Stimulated activated CD4-positive, alpha-beta T cell treated with anti-CD3 and anti-CD28 coated beads, Interleukin-2, amount 100 ng/mL, for 24 hours (primary cell): ENCODE results near the gene GDPD5.
"Not testable (repeated sequence)": the region's sequence is repeated elsewhere in the genome, so short reads cannot be mapped to it uniquely, and the experiment has no call there.

Source experiments
- DNase-seq, 2 donors: peaks; one replicate each; pipeline ENCODE4 v3.0.0-alpha.2; 2020

Gene GDPD5

DNA sequence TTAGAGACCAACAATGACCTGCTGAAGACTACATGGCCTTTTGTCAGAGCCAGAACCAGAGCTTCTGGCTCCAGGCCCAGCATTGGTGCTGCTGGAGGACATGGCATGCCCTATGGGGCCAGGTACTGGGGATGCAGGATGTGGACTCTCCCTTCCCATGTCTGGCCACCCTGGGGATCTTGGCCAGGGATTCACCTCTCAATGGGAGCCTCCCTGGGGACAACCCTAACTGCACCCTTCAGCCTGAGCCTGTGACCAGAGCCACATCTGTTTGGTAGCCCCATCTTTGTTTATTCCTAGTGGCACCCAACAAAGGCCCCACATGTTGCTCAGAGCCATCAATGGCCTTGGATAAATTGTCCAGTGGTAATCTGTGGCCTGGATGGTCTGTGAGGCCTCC is 98.6 kb downstream of the GDPD5 start:
- DNase-seq: no peak

DNA sequence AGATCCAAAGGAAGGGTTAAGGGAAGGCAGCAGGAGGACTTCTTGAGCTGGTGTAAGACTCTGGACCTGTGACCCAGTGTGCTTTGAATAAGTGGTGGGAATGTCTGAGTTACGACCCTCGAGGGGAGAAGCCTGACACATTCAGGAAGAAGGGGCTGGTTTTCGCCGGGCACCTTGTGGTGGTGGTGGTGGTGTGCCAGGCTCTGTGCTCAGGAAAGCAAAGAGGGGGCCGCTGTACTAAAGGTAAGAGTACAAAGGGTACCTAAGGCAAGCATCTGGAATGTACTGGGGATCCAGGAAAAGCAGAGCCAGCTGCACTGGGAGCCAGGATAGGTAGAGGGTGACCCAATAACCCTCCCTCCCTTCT is 99.0 kb downstream of the GDPD5 start:
- no peak for DNase-seq

DNA sequence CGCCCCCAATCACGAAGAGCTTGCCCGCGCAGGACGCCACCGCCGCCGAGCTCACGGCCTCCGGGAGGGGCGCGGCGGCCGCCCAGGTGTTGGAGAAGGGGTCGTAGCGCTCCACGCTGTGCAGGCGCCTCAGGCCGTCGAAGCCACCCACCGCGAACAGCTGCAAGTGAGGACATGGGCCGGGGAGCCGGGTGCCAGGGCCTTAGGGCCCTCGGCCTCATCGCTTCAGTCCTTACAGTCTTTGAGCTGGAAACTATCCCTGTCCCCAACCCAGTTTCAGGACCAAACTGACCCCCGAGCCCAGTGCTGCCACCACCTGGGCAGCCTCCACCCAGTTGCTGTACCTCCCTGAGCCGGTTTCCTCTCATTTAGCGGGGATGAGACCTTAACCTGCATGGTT is 100.3 kb downstream of the GDPD5 start:
- no peak for DNase-seq

DNA sequence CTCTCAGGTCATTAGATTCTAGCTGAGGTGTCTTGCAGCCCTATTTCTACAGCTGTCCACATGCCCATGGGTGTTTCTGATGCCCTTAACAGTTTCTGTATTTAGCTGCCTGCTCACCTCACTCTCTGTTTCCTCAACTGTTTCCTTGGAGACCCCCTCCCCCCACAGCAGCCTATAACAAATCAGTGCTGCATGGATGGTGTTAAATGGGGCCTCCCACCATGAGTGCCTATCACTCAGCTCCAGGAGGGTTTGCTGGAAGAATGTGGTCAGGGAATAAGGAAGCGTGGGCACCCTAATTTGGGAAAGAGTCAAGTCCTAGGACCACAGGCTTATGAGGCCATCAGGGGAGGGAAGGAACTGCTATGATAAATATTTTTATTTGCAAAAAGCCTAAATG is 101.3 kb downstream of the GDPD5 start:
- DNase-seq: no peak

DNA sequence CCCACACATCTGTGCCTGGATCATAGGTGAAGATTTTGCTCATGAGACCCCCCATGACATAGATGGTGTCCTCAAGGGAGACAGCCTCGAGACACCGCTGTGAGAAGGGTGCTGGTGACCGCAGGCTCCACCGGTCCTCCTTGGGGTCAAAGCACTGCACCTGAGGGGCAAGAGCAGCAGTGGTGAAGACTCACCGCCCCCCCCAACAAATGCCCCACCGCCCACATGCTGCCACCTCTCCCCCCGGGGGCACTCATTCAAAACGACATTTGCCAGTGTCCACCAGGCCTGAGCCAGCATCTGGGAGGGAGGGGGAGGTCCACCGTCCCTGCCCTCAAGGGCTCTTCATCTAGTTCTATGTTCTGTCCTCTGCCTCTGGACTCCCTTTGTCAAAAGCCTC is 102.0 kb downstream of the GDPD5 start:
- DNase-seq: no peak

DNA sequence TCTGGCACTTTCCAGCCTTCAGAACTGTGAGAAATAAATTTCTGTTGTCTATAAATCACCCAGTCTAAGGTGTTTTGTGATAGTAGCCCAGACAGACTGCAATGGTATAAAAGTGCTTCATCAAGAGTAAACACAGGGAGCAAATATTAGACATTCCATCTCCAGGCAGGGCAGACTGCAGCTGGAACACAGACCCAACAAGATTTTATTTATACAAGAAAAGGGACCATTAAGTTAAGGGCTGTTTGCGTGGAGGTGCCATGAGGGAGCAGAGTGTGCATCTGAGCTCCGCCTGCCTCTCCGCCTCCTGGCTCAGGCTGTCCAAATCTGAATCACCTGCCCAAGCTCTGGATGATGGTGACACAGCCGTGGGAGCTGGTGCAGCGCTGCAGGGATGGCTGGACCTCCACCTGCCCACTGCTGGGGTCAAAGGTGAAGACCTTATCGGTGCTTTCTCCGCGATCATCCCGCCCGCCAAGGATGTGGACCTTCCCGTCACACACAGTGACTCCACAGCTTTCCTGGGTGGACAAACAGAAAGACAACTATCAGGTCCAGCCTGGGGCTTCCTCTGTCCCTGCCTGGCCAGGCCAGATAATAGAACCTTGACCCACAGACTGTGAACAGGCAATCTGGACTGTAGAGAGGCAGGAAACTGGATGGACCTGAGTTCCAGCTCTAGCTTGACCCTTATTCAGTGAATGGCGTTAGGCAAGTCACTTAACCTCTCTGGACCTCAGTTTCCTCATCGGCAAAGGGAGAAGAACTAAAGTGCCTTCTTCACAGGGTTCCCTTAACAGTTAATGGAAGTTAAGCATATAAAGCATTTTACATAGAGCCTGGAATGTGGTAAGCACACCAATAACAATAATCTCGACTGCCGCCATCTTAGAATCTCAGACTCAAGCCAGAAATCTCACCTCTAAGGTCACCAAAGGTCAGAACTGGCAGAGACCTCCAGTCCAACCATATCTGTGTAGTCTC is 103.2 kb downstream of the GDPD5 start:
- no peak for DNase-seq

DNA sequence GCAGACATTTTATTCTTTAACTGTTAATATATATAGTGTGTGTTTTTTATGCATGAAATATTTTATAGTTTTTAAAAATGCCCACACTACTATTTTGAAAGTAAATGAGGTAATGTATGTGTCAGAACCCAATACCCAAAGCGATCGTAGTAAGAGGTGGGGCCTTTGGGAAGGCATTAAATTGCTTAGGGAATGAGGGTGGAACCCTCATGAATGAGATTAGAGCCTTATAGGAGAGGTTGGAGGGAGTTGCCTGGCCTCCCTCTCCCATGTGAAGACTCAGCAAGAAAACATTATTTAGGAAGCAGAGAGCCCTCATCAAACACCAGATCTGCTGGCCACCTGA is 103.9 kb downstream of the GDPD5 start:
- no peak for DNase-seq

DNA sequence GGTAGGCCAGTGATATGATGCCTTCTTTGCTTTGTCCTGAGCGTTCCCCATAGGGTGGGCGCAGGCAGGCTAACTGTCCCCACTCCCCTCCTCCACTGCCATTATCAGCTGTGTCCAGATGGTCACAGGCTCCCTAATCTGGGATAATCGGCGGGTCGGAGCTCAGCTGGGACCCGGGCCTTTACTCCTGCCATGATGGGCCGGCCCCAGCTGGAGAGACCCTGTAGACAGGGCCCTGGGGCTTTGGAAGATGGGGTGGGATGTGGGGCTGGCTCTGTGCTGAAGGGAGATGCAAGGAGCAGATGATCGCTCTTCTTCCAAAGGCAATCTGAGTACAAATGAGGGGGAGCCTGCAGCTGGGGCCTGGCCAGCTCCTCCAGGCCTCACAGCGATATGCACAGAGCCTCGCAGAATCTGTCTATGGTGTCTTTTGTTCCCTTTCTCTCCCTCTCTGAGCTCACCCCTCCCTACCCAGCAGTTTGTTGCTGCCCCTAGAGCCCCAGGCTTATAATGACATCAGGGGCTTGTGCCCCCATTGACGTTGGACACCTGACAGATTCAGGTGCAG is 104.6 kb downstream of the GDPD5 start:
- no peak for DNase-seq

DNA sequence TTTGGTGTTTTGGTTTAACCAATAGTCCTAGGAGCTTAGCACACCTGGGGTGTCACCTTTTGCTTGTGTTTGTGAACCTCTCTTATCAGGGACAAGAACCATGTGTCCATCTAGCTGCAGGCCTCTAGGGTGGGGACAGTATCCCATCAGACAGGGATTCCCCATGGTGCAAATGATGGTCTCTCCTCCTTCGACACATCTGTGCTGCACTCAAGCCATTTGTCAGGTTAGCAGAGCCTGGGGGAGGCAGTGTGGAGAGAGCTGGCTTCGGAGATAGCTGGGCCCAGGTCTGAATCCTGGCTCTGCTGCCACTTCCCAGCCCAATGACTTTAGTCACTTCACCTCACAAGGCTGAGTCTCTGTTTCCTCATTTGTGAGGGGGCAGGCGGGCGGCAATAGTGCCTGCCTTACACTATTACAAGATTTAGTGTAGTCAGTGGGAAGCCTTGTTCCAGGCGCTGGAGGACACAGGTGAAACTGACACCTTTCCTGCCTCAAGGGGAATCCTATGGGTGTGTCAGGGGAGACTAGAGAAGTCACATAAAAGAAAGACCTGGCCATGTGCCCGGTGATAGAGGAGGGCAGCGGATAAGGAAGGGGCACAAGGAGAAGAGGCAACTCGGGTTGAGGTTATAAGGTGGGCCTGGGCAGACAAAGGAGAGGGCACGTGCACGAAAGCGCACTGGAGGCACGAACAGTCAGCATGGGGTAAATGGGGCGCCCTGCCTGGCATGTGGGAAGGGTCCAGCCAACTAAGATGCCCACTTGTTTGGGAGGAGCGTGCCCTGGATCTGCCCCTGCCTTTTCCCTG is 105.3 kb downstream of the GDPD5 start:
- no peak for DNase-seq

DNA sequence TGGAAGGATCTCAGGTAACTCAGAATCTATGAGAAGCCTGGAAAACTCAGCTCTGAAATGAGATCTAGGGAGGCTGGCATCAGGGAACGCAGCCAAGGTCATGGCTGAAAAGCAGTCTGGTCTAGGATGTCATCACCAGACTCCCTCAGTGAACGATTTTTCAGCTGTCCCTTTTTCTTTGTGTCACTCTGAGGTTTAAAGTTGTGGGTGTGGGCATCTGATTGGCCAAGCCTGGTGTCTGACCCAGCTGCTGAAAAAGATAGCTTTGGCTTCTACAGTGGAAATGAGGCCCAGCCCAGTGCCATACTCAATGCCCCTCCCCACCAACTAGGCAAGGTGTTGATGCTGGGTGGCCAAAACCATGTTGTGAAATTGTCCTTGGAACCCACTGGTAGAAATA is 111.9 kb downstream of the GDPD5 start:
- no peak for DNase-seq

DNA sequence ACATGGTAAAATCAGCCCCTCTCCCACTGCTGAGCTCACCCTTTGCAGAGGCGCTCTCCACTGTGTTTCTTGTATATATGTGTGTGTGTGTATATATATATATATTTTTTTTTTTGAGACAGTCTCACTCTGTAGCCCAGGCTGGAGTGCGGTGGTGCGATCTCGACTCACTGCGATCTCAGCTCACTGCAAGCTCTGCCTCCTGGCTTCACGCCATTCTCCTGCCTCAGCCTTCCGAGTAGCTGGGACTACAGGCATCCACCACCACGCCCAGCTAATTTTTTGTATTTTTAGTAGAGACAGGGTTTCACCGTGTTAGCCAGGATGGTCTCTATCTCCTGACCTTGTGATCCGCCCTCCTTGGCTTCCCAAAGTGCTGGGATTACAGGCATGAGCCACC is 112.6 kb downstream of the GDPD5 start:
- not testable (repeated sequence) for DNase-seq

DNA sequence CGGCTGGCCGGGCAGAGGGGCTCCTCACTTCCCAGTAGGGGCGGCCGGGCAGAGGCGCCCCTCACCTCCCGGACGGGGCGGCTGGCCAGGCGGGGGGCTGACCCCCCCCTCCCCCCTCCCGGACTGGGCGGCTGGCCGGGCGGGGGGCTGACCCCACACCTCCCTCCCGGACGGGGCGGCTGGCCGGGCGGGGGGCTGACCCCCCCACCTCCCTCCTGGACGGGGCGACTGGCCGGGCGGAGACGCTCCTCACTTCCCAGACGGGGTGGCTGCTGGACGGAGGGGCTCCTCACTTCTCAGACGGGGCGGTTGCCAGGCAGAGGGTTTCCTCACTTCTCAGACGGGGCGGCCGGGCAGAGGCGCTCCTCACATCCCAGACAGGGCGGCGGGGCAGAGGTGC is 115.8 kb downstream of the GDPD5 start:
- DNase-seq: not testable (repeated sequence)

DNA sequence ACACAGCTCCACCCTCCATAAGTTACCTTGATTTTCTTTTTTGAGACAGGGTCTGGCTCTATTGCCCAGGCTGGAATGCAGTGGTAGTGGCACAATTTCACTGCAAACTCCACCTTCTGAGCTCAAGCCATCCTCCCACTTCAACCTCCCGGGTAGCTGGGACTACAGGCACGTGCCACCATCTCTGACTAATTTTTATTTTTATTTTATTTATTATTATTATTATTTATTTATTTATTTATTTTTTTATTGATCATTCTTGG is 116.9 kb downstream of the GDPD5 start:
- no peak for DNase-seq

DNA sequence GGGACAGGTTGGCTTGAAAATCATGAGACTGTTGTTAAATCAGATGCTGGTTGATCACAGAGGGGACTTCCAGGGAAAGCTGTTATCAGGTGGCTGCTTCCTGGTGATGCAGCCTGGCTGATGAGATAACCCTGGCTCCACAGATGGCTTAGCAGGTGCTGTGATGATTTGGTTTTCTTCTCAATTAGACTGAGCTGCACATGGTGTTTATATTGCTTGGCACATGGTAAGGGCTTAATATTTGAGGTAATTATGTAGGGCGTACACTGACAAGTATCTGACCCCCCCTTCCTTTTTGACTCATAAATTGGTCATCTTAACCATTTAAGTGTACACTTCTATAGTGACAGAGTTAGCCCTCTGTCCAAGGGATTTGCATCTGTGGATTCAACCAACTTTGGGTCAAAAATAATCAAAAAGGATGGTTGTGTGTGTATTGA is 119.4 kb downstream of the GDPD5 start:
- DNase-seq: no peak

DNA sequence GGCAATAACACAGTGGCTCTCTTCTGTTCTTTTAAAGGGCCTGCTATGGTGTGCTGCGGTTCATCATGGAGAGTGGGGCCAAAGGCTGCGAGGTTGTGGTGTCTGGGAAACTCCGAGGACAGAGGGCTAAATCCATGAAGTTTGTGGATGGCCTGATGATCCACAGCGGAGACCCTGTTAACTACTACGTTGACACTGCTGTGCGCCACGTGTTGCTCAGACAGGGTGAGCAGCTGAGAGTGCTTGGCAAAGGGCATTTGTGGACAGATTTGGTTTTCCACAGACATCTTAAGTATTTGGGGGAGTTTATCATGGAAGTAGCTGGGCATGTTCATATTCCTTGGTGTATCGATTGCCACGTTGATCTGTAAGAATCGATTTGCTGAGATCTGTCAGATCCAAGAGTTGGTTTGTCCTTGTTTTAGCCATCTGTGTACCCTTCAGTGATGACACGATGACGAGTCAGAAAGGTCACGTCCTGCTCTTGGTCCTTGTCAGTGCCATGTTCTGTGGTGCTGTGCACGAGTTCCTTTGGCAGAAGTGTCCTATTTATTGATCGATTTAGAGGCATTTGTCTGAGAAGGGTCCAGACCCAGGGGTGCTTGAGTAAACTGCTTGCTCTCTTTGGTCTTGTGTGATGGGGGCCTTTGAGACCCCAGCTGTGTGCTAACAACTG is 121.6 kb downstream of the GDPD5 start:
- no peak for DNase-seq

DNA sequence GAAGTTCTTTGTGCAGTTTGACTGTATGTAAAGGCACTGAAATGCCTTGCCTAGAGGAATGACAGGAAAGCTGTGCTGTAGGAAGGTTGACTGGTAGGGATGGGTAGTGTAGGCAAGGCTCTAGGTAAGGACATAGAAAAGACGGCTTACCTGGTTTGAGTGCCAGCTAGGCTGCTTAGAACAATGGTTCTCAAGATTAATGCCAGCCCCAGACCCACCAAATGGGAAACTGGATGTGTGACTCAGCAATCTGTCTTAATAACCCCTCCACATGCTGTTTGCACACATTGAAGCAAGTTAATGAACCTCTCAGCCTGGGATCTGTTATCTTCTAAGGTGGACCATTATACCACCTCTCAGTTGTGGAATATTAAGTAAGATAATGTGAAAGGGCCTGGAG is 122.7 kb downstream of the GDPD5 start:
- DNase-seq: no peak

DNA sequence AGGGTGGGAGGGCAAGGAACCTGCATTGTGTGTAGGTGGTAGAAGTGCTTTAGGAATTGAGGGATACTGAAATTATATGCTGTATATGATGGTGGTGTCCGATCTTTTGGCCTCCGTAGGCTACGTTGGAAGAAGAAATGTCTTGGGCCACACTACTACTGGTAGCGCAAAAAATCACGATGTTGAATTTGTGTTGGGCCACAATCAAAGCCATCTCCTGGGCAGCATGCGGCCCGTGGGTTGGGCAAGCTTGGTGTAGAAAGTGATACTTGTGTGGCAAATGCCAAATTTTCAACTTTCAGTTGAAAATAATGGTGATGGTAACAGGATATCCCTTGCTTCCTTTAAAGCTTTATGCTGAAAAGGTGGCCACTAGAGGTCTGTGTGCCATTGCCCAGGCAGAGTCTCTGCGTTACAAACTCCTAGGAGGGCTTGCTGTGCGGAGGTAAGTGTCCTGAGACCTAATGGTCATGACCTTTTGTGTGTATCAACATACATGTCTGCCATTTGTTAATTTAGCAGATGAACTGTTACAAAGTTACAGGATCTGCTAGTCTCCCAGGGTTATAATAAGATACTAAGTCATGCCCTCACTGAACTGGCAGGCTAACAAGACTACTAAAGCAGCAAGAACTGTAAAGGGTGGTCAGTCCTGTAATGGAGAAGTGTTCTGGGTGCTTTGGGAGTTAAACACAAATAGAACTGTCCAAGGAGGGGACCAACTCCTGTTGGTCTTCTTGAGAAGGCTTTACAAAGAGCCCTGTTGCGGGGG is 123.6 kb downstream of the GDPD5 start:
- no peak for DNase-seq

DNA sequence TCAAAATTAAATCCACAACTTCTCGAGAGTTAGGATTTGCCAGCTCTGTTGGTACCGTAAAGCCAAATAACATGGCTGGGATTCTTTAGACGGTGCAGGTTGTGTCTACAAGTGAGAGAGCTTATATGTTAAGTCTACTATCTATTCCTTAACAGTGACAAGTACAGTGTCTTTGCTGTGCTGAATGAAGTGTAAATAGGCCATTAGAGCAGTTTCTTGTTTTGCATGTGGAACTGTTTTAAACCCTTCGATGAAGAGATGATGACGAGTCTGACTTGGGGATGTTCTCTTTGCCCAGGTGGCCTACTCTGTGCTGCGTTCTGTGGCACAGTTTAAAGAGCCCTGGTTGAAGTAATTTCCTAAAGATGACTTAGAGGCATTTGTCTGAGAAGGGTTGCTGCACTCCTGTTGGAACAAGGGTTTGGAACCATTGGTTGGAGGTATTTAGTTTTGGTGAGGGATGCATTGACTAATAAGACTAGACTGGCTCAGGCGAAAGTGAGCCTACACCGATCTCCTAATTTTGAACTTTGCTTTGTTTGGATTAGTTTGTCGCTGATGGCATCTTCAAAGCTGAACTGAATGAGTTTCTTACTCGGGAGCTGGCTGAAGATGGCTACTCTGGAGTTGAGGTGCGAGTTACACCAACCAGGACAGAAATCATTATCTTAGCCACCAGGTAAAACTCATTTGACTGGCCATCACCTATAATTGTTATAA is 125.4 kb downstream of the GDPD5 start:
- no peak for DNase-seq

DNA sequence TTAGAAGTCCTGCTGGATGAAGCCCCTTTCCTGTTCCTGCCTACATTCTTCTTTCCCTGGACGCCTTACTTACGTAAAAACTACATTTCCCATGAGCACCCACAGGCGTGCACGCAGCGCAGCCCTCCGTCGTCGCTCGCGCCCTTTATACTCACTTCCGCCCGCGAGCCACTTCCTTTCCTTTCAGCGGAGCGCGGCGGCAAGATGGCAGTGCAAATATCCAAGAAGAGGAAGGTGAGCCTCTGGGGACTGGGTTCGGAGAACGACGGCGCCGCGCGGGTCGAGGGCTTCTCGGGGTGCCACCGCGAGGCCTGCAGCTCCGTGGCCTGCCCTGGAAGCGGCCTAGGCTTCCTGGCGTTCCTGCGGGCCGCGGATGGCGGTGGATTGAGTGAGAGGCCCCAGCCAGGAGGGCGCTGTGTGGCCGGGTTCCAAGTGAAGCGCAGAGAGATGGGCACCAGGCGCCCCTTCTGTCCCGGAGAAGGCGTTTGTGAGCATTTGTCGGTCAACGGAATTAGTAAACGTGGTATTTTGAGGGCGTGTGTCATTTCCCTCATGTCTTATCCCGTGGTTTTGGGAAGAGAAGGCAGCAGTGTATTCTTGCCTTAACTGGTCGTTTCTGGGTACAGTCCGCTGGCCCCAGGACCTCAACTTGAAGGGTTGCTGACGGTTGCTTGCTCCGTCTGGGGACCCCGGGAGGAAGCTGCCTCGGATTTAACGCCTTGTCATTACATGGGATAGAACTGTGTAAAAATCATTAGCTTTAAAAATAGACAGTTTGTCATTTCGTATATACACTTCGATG is 126.2 kb downstream of the GDPD5 start, which contains the start of gene RPS3:
Gene RPS3 (plus strand): TSS at position 175 of the 802 bp plus-strand sequence. CDS start 30 bp downstream, at position 205.
- peak; percentile 88 to 89 for DNase-seq

DNA sequence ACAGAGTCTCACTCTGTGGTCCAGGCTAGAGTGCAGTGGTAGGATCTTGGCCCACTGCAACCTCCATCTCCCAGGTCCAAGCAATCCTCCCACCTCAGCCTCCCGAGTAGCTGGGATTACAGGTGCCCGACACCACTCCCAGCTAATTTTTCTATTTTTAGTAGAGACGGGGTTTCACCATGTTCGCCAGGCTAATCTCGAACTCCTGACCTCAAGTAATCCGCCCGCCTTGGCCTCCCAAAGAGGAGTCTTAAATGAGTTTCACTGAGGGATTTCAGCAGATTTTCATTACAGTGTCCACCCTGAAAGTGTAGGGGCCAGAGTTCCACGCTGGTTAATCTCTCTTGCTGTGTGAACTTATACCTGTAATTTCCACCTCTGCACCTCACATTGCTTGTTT is 126.8 kb downstream of the GDPD5 start:
- no peak for DNase-seq
